GM18861 (cell line): ENCODE results near the gene CPSF4.
A peak's percentile ranks its signal among the peaks of the same experiment; 100 is the strongest.

Experiments
- ATAC-seq: cut with Tn5 transposase; IDR thresholded peaks from one replicate; pipeline ENCODE4 v1.9.1; 2021; ENCODE audit not compliant: unreplicated experiment

CPSF4 gene

DNA sequence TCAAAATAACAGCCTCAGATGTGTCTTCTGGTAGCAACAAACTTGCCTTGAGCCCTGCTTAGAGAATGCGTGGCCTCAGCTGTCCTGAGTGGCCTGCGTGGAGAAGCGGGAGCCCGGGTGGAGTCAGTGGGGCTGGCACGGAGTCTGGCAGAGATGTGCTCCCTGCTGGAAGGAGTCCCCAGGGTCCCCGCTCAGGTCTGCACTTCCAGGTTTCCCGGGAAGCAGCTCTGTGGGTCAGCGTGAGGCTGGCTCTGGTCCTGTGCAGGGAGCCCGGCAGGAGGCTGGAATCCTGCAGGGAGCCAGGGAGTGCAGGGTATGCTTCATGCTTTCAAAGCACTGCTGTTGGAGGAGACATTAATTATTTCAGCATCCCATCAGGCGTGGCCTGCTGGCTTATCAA is 10.1 kb downstream of the CPSF4 start:
- no peak for ATAC-seq

DNA sequence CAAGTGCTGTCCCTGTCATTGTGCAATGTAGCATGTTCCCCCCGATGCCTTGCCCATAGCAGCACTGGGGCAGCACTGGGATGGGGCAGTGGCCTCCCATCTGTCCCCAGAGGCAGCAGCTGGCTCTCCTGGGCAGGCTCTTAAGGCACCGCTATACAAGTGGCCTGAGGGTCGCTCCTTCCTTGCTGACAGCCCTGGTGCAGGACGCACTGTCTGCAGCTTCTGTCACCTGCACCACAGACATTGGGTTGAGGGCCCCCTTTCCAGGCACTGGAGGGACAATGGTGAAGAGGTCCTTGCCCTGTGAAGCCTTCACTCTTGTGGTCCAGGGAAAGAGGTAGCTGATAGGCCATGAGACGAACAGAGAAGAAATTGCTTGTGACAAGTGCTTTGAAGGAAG is 10.6 kb downstream of the CPSF4 start:
- ATAC-seq = no peak

DNA sequence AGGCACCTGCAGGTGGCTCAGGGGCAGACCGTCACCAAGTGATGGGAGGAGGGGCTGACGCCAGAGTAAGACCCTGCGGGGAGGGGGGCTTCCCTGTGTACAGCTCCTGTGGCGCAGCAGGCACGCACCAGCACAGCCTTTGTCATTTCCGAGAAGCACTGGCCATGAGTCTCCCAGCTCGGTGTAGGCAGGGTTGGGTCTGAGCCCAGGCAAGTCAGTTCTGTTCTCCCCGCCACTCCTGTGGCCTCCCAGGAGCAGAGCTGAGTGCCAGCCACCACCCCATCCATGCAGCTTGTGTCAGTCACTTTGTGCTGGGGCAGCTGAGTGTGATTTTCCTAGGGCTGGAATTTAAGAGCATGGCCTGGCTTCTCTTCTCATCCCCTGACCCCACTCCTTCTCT is 13.2 kb downstream of the CPSF4 start:
- no peak for ATAC-seq

DNA sequence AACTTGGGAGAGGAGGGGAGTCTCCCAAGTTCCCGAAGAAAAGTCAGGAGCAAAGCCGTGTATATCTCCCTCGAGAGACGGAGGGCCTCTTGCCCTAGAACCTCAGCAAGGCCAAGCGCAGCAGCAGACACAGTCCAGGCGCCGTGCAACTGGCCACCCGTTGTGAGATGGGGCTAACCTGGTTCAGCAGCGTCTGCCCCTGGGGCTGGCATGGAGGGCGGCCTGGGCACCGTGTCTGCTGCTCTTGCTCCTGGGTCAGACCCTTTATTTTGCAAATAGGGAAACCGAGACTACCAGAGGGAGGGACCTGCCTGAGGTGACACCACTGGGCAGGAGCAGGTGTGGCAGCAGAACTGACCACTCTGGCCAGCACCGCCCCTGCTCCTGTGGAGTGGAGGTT is 13.8 kb downstream of the CPSF4 start:
- no peak for ATAC-seq

DNA sequence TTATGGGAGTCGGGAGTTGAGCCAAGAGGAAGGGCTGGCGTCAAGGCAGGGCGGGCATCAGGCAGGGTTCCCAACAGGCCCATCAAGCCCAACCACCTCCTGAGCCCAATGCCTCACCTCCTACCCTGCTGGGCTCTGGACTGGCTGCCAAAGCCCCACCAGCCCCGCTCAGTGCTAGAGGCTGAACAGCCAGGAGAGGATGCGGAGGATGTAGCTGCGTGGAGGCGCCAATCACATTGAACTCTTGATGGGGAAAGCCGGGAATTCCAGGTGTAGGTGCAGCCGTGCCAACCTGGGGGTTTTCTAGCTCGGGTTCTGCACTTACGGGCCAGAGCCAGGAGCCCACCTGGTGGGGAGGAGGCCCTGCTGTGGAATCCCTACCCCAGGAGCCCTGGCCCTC is 14.4 kb downstream of the CPSF4 start:
- no peak for ATAC-seq

DNA sequence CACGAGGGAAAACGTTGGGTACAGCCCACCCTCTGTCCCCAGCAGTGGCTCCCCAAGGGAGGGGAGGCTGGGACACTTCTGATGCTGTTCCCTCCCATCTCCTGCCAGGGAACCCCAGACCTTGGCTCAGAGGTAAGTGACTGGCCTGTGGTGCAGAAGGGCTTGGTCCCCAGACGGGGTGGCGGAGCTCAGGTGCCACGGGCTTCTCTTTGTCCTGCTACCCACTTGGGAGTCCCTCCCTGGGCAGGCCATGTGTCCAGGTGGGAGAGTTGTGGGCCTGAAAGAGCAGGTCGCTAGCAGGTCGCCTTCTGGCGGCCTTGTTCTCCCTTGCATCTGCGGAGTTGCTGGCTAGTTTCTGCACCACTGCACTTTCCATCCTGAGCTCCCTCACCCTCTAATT is 17.1 kb downstream of the CPSF4 start:
- no peak for ATAC-seq

DNA sequence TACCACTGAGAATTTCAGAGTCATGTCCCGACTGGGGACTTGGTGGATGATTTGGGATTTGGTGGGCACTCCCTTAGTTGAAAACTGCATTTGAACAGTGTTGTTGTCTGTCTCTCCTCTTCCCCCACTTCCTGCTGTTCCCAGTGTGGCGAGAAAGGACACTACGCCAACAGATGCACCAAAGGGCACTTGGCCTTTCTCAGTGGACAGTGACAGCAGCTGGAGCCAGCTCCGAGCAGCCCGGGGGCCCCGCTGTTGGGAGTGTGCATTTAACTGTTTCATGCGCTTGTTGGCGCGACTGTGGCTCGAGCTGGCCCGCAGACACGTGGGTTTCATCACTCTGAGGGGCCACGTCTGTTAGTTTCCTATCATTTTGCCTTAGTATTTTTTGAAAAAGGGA is 17.5 kb downstream of the CPSF4 start:
- ATAC-seq = no peak

DNA sequence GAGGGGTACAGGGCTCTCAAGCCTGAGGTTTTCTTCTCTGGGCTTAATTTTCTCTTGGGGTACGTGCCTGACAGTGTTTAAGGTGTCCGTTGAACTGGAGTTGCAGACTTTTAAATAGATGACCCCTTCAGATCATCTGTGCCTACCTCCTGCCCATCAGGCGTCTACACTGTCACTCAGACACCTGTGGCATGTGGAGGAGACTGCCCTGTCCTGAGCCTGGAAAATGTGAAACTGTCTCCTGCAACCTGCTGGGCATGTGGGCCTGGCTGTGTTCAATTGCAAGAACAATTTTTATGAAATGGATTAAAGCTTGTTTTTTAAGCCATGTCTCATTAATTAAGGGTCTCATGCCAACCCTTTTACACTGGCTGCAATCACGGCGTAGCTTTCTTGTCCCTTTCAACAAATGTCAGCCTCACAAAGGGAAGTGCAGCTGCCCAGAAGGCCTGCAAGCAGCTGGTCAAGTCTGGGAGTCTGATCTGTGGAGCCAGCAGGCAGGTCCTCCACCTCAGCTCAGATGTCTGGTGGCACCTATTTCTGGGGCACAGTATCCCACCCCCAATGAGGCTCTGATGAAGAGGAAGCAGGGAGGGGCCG is 18.4 kb downstream of the CPSF4 start:
- ATAC-seq = no peak

DNA sequence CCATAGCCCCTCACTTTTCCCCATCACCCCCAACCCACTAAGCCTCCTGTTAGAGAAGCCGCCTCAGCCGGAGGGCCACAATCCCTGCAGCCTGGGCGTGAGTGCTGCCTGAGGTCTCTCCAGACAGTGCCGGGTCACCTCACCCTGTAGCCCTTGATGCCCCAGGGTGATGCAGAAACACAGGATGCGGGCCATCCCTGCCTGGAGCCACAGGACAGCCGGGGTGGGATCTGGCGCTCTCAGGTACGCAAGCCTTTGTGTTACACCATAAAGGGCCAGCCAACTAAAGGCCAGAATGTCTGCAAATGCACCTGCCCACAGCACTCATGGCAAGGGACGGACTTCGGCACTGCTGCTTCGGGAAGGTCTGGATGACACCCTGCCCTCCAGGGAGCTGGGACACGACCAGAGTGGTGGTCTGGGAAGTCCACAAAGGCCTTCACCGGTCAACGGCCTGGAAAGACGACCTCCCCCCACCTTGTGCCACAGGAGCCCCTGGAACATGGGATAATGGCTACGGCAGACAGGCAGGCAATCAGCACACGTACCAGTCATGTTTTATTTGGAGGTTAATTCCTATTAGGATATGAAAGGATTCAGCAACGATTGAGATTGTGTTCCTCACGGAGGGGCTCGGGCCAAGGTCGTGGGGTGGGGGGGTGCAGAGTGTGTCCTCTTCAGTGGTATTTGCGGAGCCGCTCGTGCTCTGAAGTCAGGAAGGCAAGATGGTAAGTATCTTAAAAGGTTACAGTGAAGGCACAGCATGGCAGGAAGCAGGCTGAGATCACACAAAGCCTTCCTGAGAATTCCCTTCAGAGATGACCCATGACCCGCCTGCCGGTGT is 19.1 kb downstream of the CPSF4 start:
- ATAC-seq = no peak

DNA sequence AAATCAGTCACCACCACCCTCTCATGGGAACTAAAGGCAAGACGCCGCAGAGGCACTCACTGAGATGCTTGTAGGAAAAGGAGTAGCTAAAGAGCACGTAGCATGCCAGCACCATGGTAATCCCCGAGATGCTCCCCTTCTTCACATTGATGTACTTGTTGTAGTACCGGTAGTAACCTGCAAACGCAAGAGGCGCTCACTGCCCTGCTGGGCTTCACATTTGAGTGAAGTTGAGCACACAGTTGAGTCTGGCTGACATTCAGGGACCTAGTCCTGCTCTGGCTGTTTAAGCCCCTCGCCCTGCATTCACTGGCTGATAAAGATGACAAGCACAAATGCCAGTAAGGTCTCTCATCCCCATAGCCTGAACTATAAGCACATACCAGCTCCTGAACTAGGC is 20.3 kb downstream of the CPSF4 start:
- ATAC-seq = no peak

DNA sequence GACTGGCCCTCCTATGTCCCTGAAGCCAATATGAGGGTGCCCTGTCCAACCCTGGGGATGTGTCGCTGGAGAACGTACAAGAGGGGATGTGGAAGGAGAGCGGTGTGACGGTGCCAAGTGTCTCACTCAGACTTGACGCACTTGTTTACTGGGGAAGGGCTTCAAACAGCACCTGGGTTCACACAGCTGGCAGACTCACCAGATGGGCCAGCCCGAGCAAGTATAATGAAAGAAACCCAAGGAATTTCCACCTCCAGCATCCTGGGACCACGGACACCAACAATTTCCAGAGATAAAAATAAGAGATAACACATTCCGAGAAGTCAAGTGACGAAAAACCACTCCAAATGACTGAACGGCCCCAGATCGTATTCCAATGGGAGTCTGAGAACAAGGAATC is 21.9 kb downstream of the CPSF4 start:
- no peak for ATAC-seq

DNA sequence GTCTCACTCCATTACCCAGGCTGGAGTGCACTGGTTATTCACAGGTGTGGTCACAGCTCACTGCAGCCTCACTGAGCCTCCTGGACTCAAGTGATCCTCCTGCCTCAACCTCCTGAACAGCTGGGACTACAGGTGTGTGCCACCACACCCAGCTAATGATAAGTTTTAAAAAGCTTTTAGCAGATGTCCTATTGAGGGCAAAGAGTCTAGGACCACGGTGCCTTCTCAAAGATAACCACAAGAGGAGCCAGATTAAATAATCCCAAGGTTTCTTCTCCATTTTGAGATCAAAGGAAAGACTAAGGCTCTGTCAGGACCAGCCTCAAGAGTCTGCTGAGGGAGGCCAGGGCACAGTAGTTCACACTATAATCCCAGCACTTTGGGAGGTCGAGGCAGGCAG is 22.5 kb downstream of the CPSF4 start:
- ATAC-seq = no peak

DNA sequence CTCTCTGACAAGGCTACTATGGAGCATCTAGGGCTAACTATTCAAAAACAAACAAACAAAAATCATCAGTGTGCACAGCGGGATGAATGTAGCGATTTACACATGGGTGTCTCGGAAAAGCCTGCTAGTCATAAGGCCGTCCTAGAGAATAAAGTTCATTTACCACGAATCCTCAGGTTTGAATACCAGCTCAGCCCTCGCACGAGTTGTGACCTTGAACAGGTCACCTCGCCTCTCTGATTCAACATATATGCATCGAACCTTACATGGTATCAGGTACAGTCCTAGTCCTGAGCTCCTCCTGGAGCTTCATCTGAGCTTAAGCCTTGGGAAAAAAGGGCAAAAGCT is 26.7 kb downstream of the CPSF4 start:
- no peak for ATAC-seq

DNA sequence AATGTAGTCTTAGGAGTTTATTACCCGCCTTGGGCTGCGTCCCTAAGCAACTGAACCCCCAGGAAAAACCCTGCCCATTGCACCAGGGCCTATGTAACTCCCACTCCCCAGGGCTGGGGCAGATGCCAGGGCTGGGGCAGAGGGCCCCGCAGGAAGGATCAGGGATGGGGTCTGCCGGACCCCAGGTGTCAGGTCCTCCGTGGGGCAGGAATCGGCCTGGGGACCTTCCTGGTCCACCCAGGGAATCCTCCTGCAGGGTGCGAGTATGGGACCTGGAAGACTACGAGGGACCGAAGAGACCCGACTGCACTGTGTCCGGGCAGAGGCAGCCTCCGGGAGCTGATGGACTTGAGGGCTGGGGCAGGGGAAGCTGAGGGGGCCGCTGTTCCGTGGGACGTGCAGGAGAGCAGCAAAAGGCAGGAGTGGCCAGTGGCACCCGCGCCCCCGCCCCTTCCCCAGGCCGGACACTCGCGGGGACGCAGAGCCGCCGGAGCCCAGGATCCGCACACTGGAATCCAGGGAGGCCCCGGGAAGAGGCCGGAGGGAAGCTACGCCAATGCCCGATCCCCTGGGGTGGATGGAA is 29.7 kb downstream of the CPSF4 start:
- no peak for ATAC-seq

DNA sequence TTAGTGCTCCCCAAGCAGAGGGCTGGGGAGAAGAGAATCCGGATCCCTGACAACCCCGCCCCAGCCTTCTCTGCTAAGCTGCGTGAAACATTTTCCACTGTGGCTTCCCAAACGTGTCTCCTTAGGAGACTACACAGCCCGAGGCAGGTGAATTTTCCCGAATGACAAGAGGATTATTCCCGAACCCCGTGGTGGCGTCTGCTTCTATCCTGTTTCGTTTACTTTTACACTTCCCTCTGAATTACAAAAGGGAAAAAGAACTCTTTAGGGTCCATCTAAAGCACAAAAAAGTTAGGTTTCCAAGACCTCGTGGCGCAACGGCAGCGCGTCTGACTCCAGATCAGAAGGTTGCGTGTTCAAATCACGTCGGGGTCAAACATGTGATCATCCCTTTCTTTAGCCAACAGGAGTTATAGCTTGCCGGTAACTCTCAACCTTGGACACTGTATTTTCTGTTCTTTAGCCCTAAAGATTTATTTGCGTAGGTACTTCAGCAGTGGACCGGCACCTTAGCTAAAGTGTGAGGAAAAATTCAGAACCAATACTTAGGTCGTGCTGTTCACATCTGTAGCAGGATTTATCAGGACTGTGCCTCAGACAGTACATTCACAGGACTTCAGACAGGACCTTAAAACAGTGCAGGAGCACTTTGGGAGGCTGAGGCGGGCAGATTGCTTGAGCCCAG is 30.8 kb downstream of the CPSF4 start:
- ATAC-seq = no peak

DNA sequence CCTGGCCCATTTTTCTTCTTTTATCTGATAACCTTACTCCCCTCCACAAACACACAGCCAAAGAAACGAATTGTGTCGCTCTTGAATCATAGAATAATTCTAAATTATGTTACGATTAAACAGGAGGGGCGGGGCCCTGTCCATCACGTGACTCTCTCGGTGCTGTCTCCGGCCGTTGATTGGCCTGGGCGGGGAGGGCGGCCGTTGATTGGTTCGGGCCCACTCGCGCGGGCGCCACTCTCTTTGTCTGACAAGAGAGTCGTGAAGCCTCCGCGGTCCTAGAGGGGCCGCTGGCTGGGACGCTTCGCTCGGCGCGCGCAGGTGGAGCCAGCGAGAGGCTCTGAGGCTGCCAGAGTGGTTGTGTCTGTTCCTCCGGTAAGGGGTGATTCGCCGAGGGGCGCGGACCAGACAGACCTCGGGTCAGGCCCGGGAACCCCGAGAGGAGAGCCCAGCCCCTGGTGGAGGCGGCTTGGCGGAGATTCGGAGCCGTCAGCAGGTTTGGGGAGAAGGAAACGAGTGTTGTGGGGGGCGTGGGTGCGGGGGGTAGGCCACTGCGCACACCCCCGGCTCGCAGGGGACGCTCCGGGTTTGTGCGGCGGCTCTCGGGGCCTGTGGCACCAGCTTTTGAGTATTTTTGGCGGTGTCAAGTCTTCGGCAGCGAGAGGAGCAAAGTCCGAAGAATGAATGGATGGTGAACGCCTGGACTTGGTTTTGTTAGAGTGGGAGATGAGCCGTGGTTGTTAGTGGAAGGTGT is 34.0 kb downstream of the CPSF4 start, which contains the start of gene ZNF789:
Gene ZNF789, plus strand, starts transcription at position 330 of the 754 bp plus-strand sequence. CDS start 3,567 bp downstream, outside the sequence.
- ATAC-seq = peak; percentile 92

DNA sequence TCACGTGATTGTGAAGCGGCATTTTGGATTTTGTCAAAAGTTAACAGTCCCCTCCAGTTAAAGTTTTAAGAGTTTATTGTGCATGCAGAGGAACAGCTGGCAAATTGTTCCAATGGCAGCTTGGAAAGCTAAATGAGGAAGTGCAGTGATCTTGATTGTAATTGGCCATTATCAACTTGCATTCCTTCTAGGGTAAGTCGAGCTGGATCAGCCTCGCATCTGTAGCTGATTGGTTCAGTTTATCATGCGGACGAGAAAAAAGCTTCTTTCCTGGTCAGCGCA is 34.5 kb downstream of the CPSF4 start:
- no peak for ATAC-seq

DNA sequence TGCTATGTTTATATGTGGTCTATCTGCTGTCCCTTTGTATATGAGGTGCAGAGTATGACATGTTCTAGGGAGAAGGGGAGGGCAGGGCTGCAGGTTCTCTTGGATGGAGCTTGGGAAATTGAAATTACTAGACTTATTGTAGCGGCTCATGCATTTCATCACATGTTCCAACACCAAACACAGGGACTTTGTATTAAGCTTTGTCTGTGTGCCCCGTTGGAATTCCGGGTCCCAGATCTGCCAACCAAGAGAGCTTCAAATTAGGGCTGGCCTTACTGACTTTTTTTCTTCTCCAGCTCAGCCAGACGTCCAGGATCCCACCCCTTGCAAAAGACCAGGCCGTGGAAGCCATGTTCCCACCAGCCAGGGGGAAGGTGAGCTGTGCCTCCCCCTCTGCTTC is 37.4 kb downstream of the CPSF4 start:
- ATAC-seq = no peak

DNA sequence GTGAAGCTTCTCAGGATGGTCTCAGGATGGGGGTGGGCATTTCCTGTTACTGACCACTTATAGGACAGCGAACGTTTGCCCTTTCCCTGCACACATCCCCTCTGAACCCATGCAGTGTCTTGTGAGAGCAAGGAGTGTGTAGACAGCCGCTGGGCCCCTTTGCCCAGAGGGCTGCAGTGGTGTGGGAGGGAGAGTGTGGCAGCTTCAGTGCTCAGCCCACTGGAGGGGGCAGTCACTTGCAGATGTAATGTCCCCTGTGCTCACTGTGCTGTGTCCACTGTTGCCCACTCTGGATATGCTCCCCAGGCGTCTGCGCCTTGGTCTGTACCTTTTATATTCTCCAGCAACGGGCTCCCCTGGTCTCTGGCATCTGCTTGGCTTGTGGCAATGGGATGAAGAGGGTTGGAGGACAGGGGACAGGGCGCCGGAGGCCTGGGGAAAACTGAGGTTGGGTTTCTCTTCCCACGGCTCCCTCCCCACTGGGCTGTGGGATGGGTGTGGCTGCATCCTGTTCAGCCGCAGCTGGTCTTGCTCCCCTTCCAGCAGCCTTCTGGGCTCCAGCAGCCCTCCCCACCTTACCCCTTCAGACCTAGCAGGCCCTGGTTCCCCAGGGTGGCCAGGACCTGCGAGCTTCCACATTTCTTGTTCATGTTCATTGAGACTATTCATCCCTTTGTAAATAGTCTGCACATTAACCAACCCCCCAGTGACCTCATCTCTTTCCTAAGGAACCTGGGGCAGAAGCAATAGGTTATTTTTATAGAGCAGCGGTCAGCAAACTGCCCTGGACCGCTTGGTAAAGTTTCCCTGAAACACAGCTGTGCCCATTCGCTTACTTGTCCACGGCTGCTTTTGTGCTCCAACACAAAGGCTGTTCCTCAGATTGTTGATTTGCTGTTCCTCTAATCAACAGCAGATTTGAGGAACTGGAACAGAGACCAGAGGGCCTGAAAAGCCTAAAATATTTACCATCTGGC is 40.0 kb downstream of the CPSF4 start:
- no peak for ATAC-seq

DNA sequence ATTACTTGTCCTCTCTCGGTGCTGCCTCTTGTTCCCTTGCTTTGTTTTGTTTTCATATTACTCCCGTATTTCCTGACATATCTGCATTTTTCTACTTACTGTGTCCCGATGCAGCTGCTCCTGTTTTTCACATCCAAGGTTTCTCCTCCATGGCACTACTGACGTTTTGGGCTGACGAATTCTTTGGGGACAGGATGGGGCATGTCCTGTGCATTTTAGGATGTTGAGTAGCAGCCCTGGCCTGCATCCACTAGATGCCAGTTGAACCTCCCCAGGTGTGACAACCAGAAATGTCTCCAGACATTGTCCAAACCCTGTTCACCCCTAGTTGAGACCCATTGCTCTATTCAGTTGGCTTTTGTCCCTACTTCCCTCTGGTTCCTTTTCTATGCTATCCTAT is 46.4 kb downstream of the CPSF4 start:
- no peak for ATAC-seq
